SHP77 treated with DMSO at 0.1 percent for 48 hours (cell line): ENCODE results near the gene PPM1K.
"Not testable (repeated sequence)": the region's sequence is repeated elsewhere in the genome, so short reads cannot be mapped to it uniquely, and the experiment has no call there.

Source experiments
- DNase-seq: peaks from one replicate; lab custom pipeline; 2025; lab: John Stamatoyannopoulos, UW

The PPM1K gene

GRCh38 chr4:88284439-88285234, at the start of gene PPM1K:
Gene PPM1K, minus strand, starts transcription at chr4:88284561. Its CDS starts 5,978 bp downstream, at chr4:88278583.
- peak; percentile 91 for DNase-seq

DNA sequence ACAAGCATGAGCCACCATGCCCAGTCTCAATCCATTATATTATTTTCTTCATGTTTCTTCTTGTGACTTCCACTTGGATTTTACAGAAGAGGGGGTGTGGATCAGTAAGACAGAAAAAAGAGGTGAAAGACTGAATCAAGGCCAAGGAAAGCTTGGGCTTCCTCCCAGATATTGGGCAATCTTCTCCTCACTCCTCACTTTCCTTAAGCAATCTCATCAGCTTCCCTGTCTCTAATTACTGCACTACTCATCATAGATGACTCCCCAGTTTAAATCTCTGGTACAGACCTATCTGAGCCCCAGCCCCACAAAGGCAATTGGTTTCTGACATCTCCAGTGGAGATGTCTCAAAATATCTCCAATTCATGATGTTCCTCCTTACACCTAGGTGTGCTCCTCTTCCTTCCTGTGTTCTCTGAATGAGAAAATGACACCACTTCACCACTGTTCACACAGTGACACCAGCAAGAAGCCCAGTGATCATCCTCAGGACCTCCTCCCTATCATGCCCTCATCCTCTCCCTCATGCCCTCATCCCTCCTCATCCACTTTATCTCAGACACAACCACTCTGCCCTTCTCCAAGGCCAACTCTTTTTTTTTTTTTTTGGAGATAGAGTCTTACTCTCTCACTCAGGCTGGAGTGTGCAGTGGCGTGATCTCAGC, 49.5 kb upstream of the PPM1K start:
- DNase-seq: no peak

DNA sequence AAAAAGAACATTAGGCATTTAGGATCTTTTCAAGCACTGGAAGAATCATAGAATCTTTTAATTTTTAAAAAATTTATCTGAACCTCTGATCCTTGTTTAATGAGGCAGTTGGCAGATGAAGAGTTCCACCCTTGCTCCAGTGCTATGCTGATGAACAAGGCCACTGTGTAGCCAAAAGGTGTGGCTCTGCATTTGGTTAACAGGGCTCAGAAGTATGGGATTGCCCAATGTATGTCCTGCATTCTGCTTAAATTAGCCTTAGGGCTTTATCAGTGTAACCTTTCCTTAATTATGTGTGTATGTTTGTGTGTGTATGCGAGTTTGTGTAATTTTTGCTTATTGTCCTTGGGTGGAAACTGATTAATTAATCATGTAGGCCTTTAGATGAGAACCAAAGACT, 43.3 kb upstream of the PPM1K start:
- no peak for DNase-seq

GRCh38 chr4:88320780-88321373, 36.5 kb upstream of the PPM1K start:
- no peak for DNase-seq

- no peak for DNase-seq
These were observed 35.9 kb upstream of the PPM1K start for GRCh38 chr4:88320224-88320779.

- no peak for DNase-seq
These were observed 34.5 kb upstream of the PPM1K start for GRCh38 chr4:88318751-88319350.

GRCh38 chr4:88315460-88316017, 31.2 kb upstream of the PPM1K start:
- no peak for DNase-seq

DNA sequence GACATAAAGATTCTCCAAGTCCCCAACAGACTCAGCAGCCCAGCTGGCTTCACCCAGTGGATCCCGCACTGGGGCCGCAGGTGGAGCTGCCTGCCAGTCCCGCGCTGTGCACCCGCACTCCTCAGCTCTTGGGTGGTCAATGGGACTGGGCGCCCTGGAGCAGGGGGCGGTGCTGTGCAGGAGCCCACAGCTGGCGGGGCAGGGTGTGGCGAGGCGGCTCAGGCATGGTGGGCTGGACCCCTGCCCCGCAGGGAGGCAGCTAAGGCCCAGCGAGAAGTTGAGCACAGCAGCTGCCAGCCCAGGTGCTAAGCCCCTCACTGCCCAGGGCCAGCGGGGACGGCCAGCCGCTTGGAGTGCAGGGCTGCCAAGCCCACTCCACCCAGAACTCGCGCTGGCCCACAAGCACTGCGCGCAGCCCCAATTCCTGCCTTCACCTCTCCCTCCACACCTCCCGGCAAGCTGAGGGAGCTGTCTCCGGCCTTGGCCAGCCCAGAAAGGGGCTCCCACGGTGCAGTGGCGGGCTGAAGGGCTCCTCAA, 28.8 kb upstream of the PPM1K start:
- DNase-seq: not testable (repeated sequence)

- no peak for DNase-seq
These were observed 24.2 kb upstream of the PPM1K start for GRCh38 chr4:88308587-88308986.

DNA sequence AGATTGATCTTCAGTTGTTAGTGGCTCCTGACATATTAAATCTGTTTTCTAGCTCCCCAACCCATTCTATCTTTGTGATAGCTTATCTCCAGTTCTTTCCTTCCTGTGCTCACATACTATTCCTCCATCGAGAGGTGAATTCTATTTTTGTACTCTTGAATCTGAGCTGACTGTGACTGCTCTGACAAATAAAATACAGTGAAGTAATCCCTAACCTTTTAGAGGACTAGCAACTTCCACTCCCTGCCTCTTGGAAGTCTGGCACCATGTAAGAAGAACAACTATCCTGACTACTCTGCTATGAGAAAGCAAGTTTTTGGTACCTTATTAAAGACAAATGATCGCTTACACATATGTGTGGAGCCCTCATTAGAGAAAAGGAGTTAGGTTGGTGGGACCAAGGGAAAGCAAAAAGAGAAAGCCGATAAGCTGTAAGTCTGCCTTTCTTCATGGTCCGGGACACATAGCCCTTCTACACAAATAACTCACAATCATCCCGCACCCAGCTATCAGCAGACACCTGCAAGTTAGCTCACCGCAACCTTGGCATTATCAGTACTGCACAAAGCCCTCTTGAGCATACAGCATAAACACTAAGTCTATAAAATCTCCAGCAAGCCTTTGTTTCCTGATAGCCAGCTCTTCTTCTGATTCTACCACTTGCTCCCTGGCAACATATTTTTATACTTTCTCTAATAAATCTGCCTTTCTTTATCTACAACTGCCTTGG, 13.5 kb upstream of the PPM1K start:
- no peak for DNase-seq

GRCh38 chr4:88297212-88297516, 12.8 kb upstream of the PPM1K start:
- DNase-seq: no peak

GRCh38 chr4:88296413-88297211, 12.3 kb upstream of the PPM1K start:
- no peak for DNase-seq

- DNase-seq: no peak
These were observed 11.3 kb upstream of the PPM1K start for GRCh38 chr4:88295656-88296055.

- no peak for DNase-seq
These were observed 6.6 kb upstream of the PPM1K start for GRCh38 chr4:88291003-88291402.

DNA sequence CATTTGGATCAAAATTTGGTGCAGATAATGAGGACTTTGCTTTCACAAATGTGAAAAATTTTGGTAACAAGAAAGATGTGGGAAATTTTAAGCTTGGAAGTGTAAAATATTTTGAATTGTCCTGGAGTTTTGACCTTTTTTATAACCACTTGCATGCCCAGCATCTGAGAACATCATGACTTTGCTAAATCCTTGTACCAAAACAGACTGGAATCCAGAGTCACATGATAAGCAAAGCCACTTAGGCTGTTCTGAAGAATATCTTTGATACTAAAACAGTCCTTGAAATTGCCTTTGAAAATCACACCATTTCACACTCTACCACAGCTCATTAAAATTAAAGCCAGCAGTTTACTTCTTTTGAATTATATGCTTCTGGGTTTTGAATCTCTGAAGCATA, 2.5 kb upstream of the PPM1K start:
- no peak for DNase-seq

GRCh38 chr4:88285235-88285653, 883 bp upstream of the PPM1K start:
- DNase-seq: no peak

GRCh38 chr4:88283661-88284438, 511 bp downstream of the PPM1K start:
- peak; percentile 39 for DNase-seq

- DNase-seq: no peak
These were observed 4.0 kb downstream of the PPM1K start for GRCh38 chr4:88280228-88280795.

GRCh38 chr4:88277711-88278225, 6.6 kb downstream of the PPM1K start:
- no peak for DNase-seq
